CMK (cell line): ENCODE measurements around the gene SULT1A4.
"Not testable (repeated sequence)": the region's sequence is repeated elsewhere in the genome, so short reads cannot be mapped to it uniquely, and the experiment has no call there.

ENCODE experiments used
- DNase-seq: peaks from one replicate; pipeline ENCODE4 v3.0.0-alpha.2; 2010; ENCODE audit warnings: low read depth

SULT1A4 gene

GRCh38 chr16:29459706-29460646 is at the start of gene SULT1A4:
Gene SULT1A4, plus strand, starts transcription at chr16:29459913. Its CDS starts 1,473 bp downstream, at chr16:29461386.
- not testable (repeated sequence) for DNase-seq

GRCh38 chr16:29423587-29423986 is 36.1 kb upstream of the SULT1A4 start:
- DNase-seq, result not testable (repeated sequence)

GRCh38 chr16:29425390-29425789 is 34.3 kb upstream of the SULT1A4 start:
- DNase-seq, result not testable (repeated sequence)

- DNase-seq, result not testable (repeated sequence)
Measured at GRCh38 chr16:29453754-29454153, 6.0 kb upstream of the SULT1A4 start.

- DNase-seq, result not testable (repeated sequence)
Measured at GRCh38 chr16:29454269-29454668, 5.4 kb upstream of the SULT1A4 start, which contains the start of the genes BOLA2 and SLX1B. Gene BOLA2, minus strand, starts transcription at chr16:29454351. Its CDS starts 98 bp downstream, at chr16:29454253. Gene SLX1B, plus strand, starts transcription at chr16:29454533.

GRCh38 chr16:29454828-29455227 is 4.9 kb upstream of the SULT1A4 start:
- DNase-seq, result not testable (repeated sequence)

GRCh38 chr16:29457660-29458059 is 2.1 kb upstream of the SULT1A4 start:
- DNase-seq, result not testable (repeated sequence)

GRCh38 chr16:29460647-29461030 is 926 bp downstream of the SULT1A4 start:
- DNase-seq, result not testable (repeated sequence)

- DNase-seq, result not testable (repeated sequence)
Measured at GRCh38 chr16:29465985-29466824, 6.5 kb downstream of the SULT1A4 start.

- DNase-seq, result not testable (repeated sequence)
Measured at GRCh38 chr16:29466904-29467303, 7.2 kb downstream of the SULT1A4 start.

- not testable (repeated sequence) for DNase-seq
Measured at GRCh38 chr16:29467654-29468366, 8.1 kb downstream of the SULT1A4 start.

- DNase-seq, result not testable (repeated sequence)
Measured at GRCh38 chr16:29469660-29470059, 9.9 kb downstream of the SULT1A4 start.

- DNase-seq, result not testable (repeated sequence)
Measured at GRCh38 chr16:29472065-29472464, 12.4 kb downstream of the SULT1A4 start.

GRCh38 chr16:29482276-29482675 is 22.6 kb downstream of the SULT1A4 start:
- not testable (repeated sequence) for DNase-seq

GRCh38 chr16:29506308-29506707 is 46.6 kb downstream of the SULT1A4 start, which contains the start of gene NPIPB12:
Gene NPIPB12, minus strand, starts transcription at chr16:29506408.
- not testable (repeated sequence) for DNase-seq
